ENCODE measurements around the gene UBE4A. TPM values are rescaled to one million over a fixed set of nuclear protein-coding genes. Genes with fewer than 3 reads are reported as not detected.
A peak's percentile ranks its signal among the peaks of the same experiment; 100 is the strongest.

UBE4A gene
- total and polyA plus RNA-seq, 9 of the 15 experiments (the other 6 are each of a cell fraction or from before 2014, with no cell fraction given), result 13.5 to 45.2 (median 26.8) TPM

GRCh38 chr11:118401151-118401879, 41.9 kb downstream of the UBE4A start, which contains the start of gene ATP5MG (continued):
- no peak for TF ChIP-seq TFE3 (CRISPR knock-in tag; IDR thresholded peaks at IDR 0.05)
- TF ChIP-seq, protein P1, sequence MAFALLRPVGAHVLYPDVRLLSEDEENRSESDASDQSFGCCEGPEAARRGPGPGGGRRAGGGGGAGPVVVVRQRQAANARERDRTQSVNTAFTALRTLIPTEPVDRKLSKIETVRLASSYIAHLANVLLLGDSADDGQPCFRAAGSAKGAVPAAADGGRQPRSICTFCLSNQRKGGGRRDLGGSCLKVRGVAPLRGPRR (CRISPR knock-in tag; IDR thresholded peaks at IDR 0.05), result no peak
- TF ChIP-seq JUND (IDR thresholded peaks at IDR 0.05; ENCODE audit: borderline replicate concordance, low read depth, low read length), result peak; percentile 27; the same call in 1 of the 2 replicates
- no peak; the same call in 2 of the 3 replicates for TF ChIP-seq JUND (tag; IDR thresholded peaks at IDR 0.05; ENCODE audit: borderline replicate concordance, low read depth, low read length)
- TF ChIP-seq SREBF1 (IDR thresholded peaks at IDR 0.05; ENCODE audit: borderline replicate concordance, low read depth, low read length), result no peak
- TF ChIP-seq NELFE (IDR thresholded peaks at IDR 0.05; ENCODE audit: insufficient read depth, insufficient read length), result no peak
- no peak for TF ChIP-seq SIX5 (IDR thresholded peaks at IDR 0.05; ENCODE audit: borderline replicate concordance in 1 of 2, insufficient read depth in 1 of 2, low read depth in 1 of 2, low read length in 2 of 2)
- no peak for TF ChIP-seq CBX3 (IDR thresholded peaks at IDR 0.05; ENCODE audit: borderline replicate concordance in 1 of 2, low read length in 2 of 2)
- peak; percentile 51 to 69; a peak in 2 of 4 replicates for TF ChIP-seq SIN3A (IDR thresholded peaks at IDR 0.05; ENCODE audit: borderline replicate concordance in 2 of 2, control insufficient read depth in 1 of 2, low read depth in 2 of 2, low read length in 2 of 2)
- peak; percentile 95 to 96 for TF ChIP-seq NRF1 (conservative IDR thresholded peaks at IDR 0.05 in 1 of 2, IDR thresholded peaks at IDR 0.05 in 1 of 2)
- TF ChIP-seq HNRNPK (IDR thresholded peaks at IDR 0.05; ENCODE audit: low read depth, low read length, poor library complexity, severe bottlenecking), result no peak
- TF ChIP-seq SMAD3 (CRISPR knock-in tag; conservative IDR thresholded peaks at IDR 0.05), result peak; percentile 19; the same call in 1 of the 2 replicates
- TF ChIP-seq PPARD (CRISPR knock-in tag; IDR thresholded peaks at IDR 0.05), result no peak
- TF ChIP-seq SAFB2 (IDR thresholded peaks at IDR 0.05; ENCODE audit: borderline replicate concordance, low read depth, low read length, severe bottlenecking), result no peak
- TF ChIP-seq CREB5 (CRISPR knock-in tag; IDR thresholded peaks at IDR 0.05), result 0 out of 2 replicates have a peak, but pooled peaks have one; percentile 4
- peak; percentile 7; the same call in 1 of the 2 replicates for TF ChIP-seq TEAD4 (IDR thresholded peaks at IDR 0.05; ENCODE audit: low read length)
- TF ChIP-seq TEAD4 (CRISPR knock-in tag; IDR thresholded peaks at IDR 0.05; ENCODE audit: borderline replicate concordance), result no peak
- TF ChIP-seq, protein P2, sequence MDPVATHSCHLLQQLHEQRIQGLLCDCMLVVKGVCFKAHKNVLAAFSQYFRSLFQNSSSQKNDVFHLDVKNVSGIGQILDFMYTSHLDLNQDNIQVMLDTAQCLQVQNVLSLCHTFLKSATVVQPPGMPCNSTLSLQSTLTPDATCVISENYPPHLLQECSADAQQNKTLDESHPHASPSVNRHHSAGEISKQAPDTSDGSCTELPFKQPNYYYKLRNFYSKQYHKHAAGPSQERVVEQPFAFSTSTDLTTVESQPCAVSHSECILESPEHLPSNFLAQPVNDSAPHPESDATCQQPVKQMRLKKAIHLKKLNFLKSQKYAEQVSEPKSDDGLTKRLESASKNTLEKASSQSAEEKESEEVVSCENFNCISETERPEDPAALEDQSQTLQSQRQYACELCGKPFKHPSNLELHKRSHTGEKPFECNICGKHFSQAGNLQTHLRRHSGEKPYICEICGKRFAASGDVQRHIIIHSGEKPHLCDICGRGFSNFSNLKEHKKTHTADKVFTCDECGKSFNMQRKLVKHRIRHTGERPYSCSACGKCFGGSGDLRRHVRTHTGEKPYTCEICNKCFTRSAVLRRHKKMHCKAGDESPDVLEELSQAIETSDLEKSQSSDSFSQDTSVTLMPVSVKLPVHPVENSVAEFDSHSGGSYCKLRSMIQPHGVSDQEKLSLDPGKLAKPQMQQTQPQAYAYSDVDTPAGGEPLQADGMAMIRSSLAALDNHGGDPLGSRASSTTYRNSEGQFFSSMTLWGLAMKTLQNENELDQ (CRISPR knock-in tag; IDR thresholded peaks at IDR 0.05; ENCODE audit: borderline replicate concordance), result no peak
- TF ChIP-seq SIN3B (IDR thresholded peaks at IDR 0.05; ENCODE audit: low read depth), result peak; percentile 70; the same call in 1 of the 2 replicates
- TF ChIP-seq MTA1 (IDR thresholded peaks at IDR 0.05; ENCODE audit: borderline replicate concordance), result no peak
- TF ChIP-seq HMG20A (CRISPR knock-in tag; conservative IDR thresholded peaks at IDR 0.05), result no peak

Data from K562 (cell line).